Inflammatory macrophage treated with lipopolysaccharide for 1 hour (primary cell): Measurements from ENCODE around the gene CACNA1D.

Source experiments
- DNase-seq, 2 donors: peaks; one replicate each; pipeline ENCODE4 v3.0.0-alpha.2; 2020 to 2022

Gene CACNA1D

DNA sequence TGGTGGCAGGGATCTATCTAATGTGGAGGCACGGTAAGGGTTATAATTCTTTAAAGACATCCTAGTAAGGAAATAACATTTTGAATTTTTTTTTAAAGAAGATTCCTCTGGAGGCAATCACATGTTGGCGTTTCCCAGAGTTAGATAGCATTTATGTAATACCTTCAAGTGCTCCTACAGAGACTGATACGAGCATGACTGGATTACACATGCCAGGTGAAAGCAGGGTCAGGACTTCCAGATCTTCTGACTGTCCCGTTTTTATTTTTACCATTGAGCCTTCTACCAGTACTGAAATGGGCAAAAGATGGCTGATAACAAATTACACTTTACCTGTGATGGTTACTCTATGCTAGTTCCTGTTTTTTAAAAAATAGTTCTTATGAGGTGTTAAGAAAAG is 365.8 kb downstream of the CACNA1D start:
- DNase-seq: no peak

- DNase-seq: no peak
Observed at GRCh38 chr3:53862241-53862640, 367.8 kb downstream of the CACNA1D start.

DNA sequence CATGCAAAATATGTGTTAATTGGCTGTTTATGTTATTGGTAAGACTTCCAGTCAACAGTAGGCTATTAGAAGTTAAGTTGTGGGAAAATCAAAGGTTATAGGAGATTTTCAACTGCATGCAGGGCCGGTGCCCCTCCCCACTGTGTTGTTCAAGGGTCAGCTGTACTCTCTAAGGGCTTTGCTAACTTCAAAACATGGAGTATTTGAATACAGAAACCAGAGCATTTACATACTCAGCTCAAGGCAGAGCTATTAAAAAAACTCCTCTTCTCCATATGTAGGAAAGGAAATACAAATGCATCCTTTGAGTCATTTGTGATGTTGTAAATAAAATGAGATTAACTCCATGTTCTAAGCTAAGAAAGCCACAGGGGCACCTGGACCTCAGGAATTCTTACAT is 368.7 kb downstream of the CACNA1D start:
- no peak for DNase-seq
